Lung (tissue), 12 donors: ENCODE measurements around the gene BRD2. TPM values are rescaled to one million over a fixed set of nuclear protein-coding genes. Genes with fewer than 3 reads are reported as not detected.

ENCODE experiments used
- ATAC-seq: fragments of 200-7000 bp; cut with Tn5 transposase; one replicate; pipeline ENCODE4 v1.9.1; 2020; ENCODE audit warnings: moderate number of reproducible peaks; ENCODE audit not compliant: insufficient read depth, low FRiP score
- DNase-seq, 3 donors: peaks; one replicate each; pipeline ENCODE4 v3.0.0-alpha.2; 2013 to 2017
- H3K27ac ChIP-seq, 2 donors: one replicate each; pipeline ENCODE4 v1.5.1; 2013; ENCODE audit warnings: mild to moderate bottlenecking in 2 of 2, moderate library complexity in 2 of 2, control low read depth in 1 of 2, inconsistent platforms in 1 of 2, low read depth in 1 of 2, low read length in 1 of 2
- H3K27me3 ChIP-seq, 3 donors: one replicate each; pipeline ENCODE4 v1.5.1; 2013; ENCODE audit warnings: low read length in 2 of 3; ENCODE audit not compliant: control insufficient read depth in 3 of 3, insufficient read depth in 3 of 3
- H3K36me3 ChIP-seq, 4 donors: one replicate each; pipeline ENCODE4 v1.5.1; 2013; ENCODE audit warnings: low read length in 4 of 4, mild to moderate bottlenecking in 1 of 4, moderate library complexity in 1 of 4; ENCODE audit not compliant: control insufficient read depth in 4 of 4, insufficient read depth in 4 of 4
- H3K4me1 ChIP-seq, 5 donors: one replicate each; pipeline ENCODE4 v1.5.1; 2013; ENCODE audit warnings: low read length in 5 of 5, mild to moderate bottlenecking in 2 of 5, moderate library complexity in 1 of 5; ENCODE audit not compliant: control insufficient read depth in 5 of 5, insufficient read depth in 5 of 5
- H3K4me3 ChIP-seq: one replicate; pipeline ENCODE4 v1.5.1; 2013; ENCODE audit warnings: mild to moderate bottlenecking, control low read depth, moderate library complexity
- H3K9ac ChIP-seq, 2 donors: one replicate each; pipeline ENCODE4 v1.5.1; 2013; ENCODE audit warnings: low read length in 2 of 2, control low read depth in 1 of 2; ENCODE audit not compliant: insufficient read depth in 1 of 2
- H3K9me3 ChIP-seq, 4 donors: one replicate each; pipeline ENCODE4 v1.5.1; 2013; ENCODE audit warnings: low read length in 3 of 4, mild to moderate bottlenecking in 1 of 4, moderate library complexity in 1 of 4; ENCODE audit not compliant: control insufficient read depth in 4 of 4, insufficient read depth in 3 of 4
- CTCF ChIP-seq: IDR thresholded peaks from 2 replicates; pipeline ENCODE4 v1.5.1; 2012; ENCODE audit warnings: mild to moderate bottlenecking; ENCODE audit errors: control extremely low read depth, extremely low read depth
- WGBS, 2 donors: extraction: QIAGEN DNeasy Blood & Tissue Kit; methylation state at CpG; one replicate each; pipeline ENCODE4 v1.1.7; 2013; 5-methylcytosine and 5-hydroxymethylcytosine counted together
- polyA plus RNA-seq, 2 donors: library from polyadenylated mRNA; stranded (reverse); fragments of 200-250 nt; gene quantifications; one replicate each; pipeline ENCODE4 v1.2.1, GENCODE V29; 2013
- total RNA-seq, 2 donors: library from RNA; depleted of rRNA in 1 of 2; stranded (reverse); fragments of >200 nt in 1 of 2; gene quantifications; one replicate each; pipeline ENCODE4 v1.2.1, GENCODE V29; 2014 to 2021
- donor health status: control.
- donor health status: control.
- donor health status: Bipolar disorder and iron deficiency.
- donor health status: healthy.
- donor health status: DM: yes; HTN: yes; CAD: no.

The BRD2 gene
- total and polyA plus RNA-seq, 4 donors: 114 to 178 (median 148) TPM

GRCh38 chr6:33004940-33005339 is 36.5 kb downstream of the BRD2 start:
- Histone ChIP-seq H3K27me3 (peaks cover 0 to 27% (median 19%) of the 10 kb centered on the region in 3 donors), H3K36me3 (no peaks in the 10 kb centered on the region), H3K9ac (no peak overlapping the region), H3K9me3 (no peaks in the 10 kb centered on the region), H3K4me1 (peaks cover 0 to 8% (median 0%) of the 10 kb centered on the region in 5 donors), H3K4me3 (no peak overlapping the region), H3K27ac (no peak overlapping the region)
- no peak for DNase-seq
- no peak for TF ChIP-seq CTCF
- no peak for ATAC-seq
- 85 to 88% methylated on average over 6 of the region's 6 CpGs for WGBS, 2 donors

GRCh38 chr6:33007831-33008400 is 39.5 kb downstream of the BRD2 start:
- Histone ChIP-seq H3K4me3 (no peak overlapping the region), H3K27ac (no peak overlapping the region), H3K36me3 (no peaks in the 10 kb centered on the region), H3K9me3 (no peaks in the 10 kb centered on the region), H3K9ac (no peak overlapping the region), H3K27me3 (peaks cover 0 to 13% (median 11%) of the 10 kb centered on the region in 3 donors), H3K4me1 (peaks cover 0 to 8% (median 0%) of the 10 kb centered on the region in 5 donors)
- TF ChIP-seq CTCF: no peak
- WGBS, 2 donors: 91 to 96% methylated on average over 26 of the region's 26 CpGs
- DNase-seq: no peak
- ATAC-seq: no peak

GRCh38 chr6:33008944-33009861 is 40.8 kb downstream of the BRD2 start, which contains the start of gene HLA-DOA:
Gene HLA-DOA (minus strand): TSS chr6:33009591.
- ATAC-seq (no peak), DNase-seq (peak; percentile 38 to 47 (median 46))
- Histone ChIP-seq H3K4me1 (peaks cover 0 to 8% (median 0%) of the 10 kb centered on the region in 5 donors), H3K36me3 (no peaks in the 10 kb centered on the region), H3K9ac (no peak within 1 kb of the TSS), H3K27ac (peak within 1 kb of the TSS in 1 of 2 donors; percentile 55), H3K27me3 (peaks cover 0 to 11% (median 10%) of the 10 kb centered on the region in 3 donors), H3K4me3 (peak within 1 kb of the TSS; percentile 36), H3K9me3 (no peaks in the 10 kb centered on the region)
- 17 to 21% methylated on average over 24 of the region's 24 CpGs for WGBS, 2 donors
- TF ChIP-seq CTCF: no peak
